ENCODE measurements around the gene ZNF106. TPM values are rescaled to one million over a fixed set of nuclear protein-coding genes. Genes with fewer than 3 reads are reported as not detected.

ZNF106 gene
- total RNA-seq, 1 experiment from 2014 or later: 58.2 TPM

- Mint-ChIP-seq H3K9me3 (no peaks in the 10 kb centered on the region), H3K4me1 (peaks cover 29% of the 10 kb centered on the region), H3K27me3 (ENCODE audit: low read depth) (peaks cover 14% of the 10 kb centered on the region), H3K36me3 (no peaks in the 10 kb centered on the region), H3K27ac (no peak overlapping the region), H3K4me3 (no peak overlapping the region)
- DNase-seq (ENCODE audit: low spot score) (no peak), ATAC-seq (peak; percentile 27)
- ChIA-PET CTCF (interaction anchor here (0.7 to 2.3 kb wide), 45 partner anchors 9 to 414 kb away, joined by 3 to 41 read pairs (median 5); partner anchors contain the start of genes EHD4, PLA2G4F and VPS39), POLR2A (interaction anchor here (0.6 to 1.0 kb wide), 2 partner anchors 182 to 700 kb away, joined by 3 read pairs; no protein-coding TSS in a partner anchor)
- TF ChIP-seq ZNF121 (CRISPR knock-in tag; IDR thresholded peaks at IDR 0.05) (no peak), ZNF281 (CRISPR knock-in tag; IDR thresholded peaks at IDR 0.05) (no peak), PREB (CRISPR knock-in tag; IDR thresholded peaks at IDR 0.05; ENCODE audit: borderline replicate concordance) (no peak), ZNF317 (CRISPR knock-in tag; IDR thresholded peaks at IDR 0.05; ENCODE audit: borderline replicate concordance, low read depth) (no peak), TEAD4 (CRISPR knock-in tag; IDR thresholded peaks at IDR 0.05) (no peak), ATF2 (CRISPR knock-in tag; IDR thresholded peaks at IDR 0.05; ENCODE audit: borderline replicate concordance, low read depth) (no peak)
Measured at GRCh38 chr15:42385980-42386700, 104.8 kb downstream of the ZNF106 start.

DNA sequence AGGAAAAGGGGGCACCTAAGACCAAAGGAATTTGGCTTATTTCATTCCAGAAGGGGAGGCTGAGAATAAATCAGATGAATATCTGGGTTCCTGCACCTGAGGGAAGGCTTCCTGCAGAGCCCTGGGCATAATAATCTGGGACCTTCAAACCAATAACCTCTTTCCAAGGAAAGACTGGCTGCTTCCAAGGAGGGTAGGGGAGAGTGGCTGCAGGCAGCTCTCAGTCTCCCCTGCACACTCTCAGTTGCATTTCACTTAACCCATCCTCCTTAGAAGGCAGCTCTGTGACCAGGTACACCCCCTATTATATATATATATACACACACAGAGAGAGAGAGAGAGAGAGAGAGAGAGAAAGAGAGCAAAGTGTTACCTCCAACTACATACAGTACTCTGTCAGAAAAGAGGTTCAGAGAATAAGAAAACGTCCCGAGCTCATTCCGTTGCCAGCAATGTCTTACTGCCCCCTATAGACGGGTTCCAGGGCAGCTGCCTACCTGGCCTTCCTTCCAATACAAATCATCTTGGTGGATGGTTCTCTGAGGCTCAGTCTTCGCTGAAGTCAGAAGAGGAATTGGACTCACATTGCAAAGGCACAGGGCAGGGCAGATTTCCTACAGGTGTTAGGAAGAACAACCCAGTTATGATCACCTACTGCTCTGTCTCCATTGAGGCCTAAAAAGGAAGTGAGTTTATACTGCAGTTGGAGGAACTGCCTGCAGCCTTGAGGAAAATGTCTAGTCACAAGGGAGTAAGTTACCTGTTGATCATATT, 105.5 kb downstream of the ZNF106 start:
- POLR2A ChIA-PET: interaction anchor here (1.0 to 1.2 kb wide), 2 partner anchors 112 to 182 kb away, joined by 3 to 7 read pairs; partner anchors contain the start of genes GANC and TMEM87A
- ATAC-seq: peak; percentile 85
- Mint-ChIP-seq H3K4me3 (no peak overlapping the region), H3K36me3 (no peaks in the 10 kb centered on the region), H3K27ac (no peak overlapping the region; the same call in 1 of the 2 replicates), H3K27me3 (ENCODE audit: low read depth) (peaks cover 18% of the 10 kb centered on the region), H3K9me3 (no peaks in the 10 kb centered on the region), H3K4me1 (peaks cover 29% of the 10 kb centered on the region)
- peak; percentile 77 for DNase-seq (ENCODE audit: low spot score)
- CTCF ChIA-PET: interaction anchor here (0.6 to 2.3 kb wide), 79 partner anchors 8 to 700 kb away, joined by 3 to 41 read pairs (median 4); partner anchors contain the start of genes CAPN3, EHD4, GANC and PLA2G4F
- TF ChIP-seq ZBTB21 (CRISPR knock-in tag; IDR thresholded peaks at IDR 0.05; ENCODE audit: borderline replicate concordance) (no peak), ZNF317 (CRISPR knock-in tag; IDR thresholded peaks at IDR 0.05; ENCODE audit: borderline replicate concordance, low read depth) (no peak), ERG (CRISPR knock-in tag; IDR thresholded peaks at IDR 0.05) (no peak), TEAD1 (CRISPR knock-in tag; IDR thresholded peaks at IDR 0.05) (no peak), KAT7 (CRISPR knock-in tag; IDR thresholded peaks at IDR 0.05; ENCODE audit: borderline replicate concordance) (no peak), IRF1 (CRISPR knock-in tag; IDR thresholded peaks at IDR 0.05) (no peak)
- TF ChIP-seq, protein P1, sequence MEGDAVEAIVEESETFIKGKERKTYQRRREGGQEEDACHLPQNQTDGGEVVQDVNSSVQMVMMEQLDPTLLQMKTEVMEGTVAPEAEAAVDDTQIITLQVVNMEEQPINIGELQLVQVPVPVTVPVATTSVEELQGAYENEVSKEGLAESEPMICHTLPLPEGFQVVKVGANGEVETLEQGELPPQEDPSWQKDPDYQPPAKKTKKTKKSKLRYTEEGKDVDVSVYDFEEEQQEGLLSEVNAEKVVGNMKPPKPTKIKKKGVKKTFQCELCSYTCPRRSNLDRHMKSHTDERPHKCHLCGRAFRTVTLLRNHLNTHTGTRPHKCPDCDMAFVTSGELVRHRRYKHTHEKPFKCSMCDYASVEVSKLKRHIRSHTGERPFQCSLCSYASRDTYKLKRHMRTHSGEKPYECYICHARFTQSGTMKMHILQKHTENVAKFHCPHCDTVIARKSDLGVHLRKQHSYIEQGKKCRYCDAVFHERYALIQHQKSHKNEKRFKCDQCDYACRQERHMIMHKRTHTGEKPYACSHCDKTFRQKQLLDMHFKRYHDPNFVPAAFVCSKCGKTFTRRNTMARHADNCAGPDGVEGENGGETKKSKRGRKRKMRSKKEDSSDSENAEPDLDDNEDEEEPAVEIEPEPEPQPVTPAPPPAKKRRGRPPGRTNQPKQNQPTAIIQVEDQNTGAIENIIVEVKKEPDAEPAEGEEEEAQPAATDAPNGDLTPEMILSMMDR (IDR thresholded peaks at IDR 0.05): peak; percentile 51; the same call in 1 of the 2 replicates
